Suppressor macrophage treated with lipopolysaccharide for 1 hour (primary cell): ENCODE measurements around the gene NSUN5.
"Not testable (repeated sequence)": the region's sequence is repeated elsewhere in the genome, so short reads cannot be mapped to it uniquely, and the experiment has no call there.

Source experiments
- DNase-seq, 3 donors: peaks; one replicate each; pipeline ENCODE4 v3.0.0-alpha.2; 2020 to 2022

Gene NSUN5

GRCh38 chr7:73325424-73325823, 16.8 kb upstream of the NSUN5 start:
- not testable (repeated sequence) for DNase-seq

- DNase-seq, result peak; percentile 57 to 70 (median 59)
These were observed 15.6 kb upstream of the NSUN5 start for GRCh38 chr7:73324081-73324845.

- DNase-seq, result not testable (repeated sequence)
These were observed 14.9 kb upstream of the NSUN5 start for GRCh38 chr7:73323434-73324080.

GRCh38 chr7:73320009-73320408, 11.4 kb upstream of the NSUN5 start:
- DNase-seq, result not testable (repeated sequence)

GRCh38 chr7:73319541-73319940, 10.9 kb upstream of the NSUN5 start:
- not testable (repeated sequence) for DNase-seq

- DNase-seq, result not testable (repeated sequence)
These were observed 10.1 kb upstream of the NSUN5 start for GRCh38 chr7:73318656-73319204.

GRCh38 chr7:73316521-73316920, 7.9 kb upstream of the NSUN5 start:
- DNase-seq, result no peak

- DNase-seq, result no peak
These were observed 5.6 kb upstream of the NSUN5 start for GRCh38 chr7:73314271-73314670.

- DNase-seq, result no peak
These were observed 4.9 kb upstream of the NSUN5 start for GRCh38 chr7:73313521-73313906.

GRCh38 chr7:73312831-73313520, 4.3 kb upstream of the NSUN5 start:
- no peak for DNase-seq

GRCh38 chr7:73311421-73311820, 2.8 kb upstream of the NSUN5 start:
- DNase-seq, result not testable (repeated sequence)

- DNase-seq, result peak in 1 of 3 donors; percentile 18
These were observed 457 bp downstream of the NSUN5 start for GRCh38 chr7:73308074-73308664.

GRCh38 chr7:73307436-73307835, 1.2 kb downstream of the NSUN5 start:
- no peak for DNase-seq

GRCh38 chr7:73304612-73305387, 3.8 kb downstream of the NSUN5 start:
- peak; percentile 19 to 25 (median 21) for DNase-seq

- no peak for DNase-seq
These were observed 4.6 kb downstream of the NSUN5 start for GRCh38 chr7:73304071-73304470.

GRCh38 chr7:73303546-73303945, 5.1 kb downstream of the NSUN5 start:
- DNase-seq, result no peak

- DNase-seq, result not testable (repeated sequence)
These were observed 5.8 kb downstream of the NSUN5 start for GRCh38 chr7:73302846-73303245.

- not testable (repeated sequence) for DNase-seq
These were observed 7.5 kb downstream of the NSUN5 start for GRCh38 chr7:73301108-73301507.

GRCh38 chr7:73299812-73300211, 8.8 kb downstream of the NSUN5 start:
- DNase-seq, result not testable (repeated sequence)

- DNase-seq, result not testable (repeated sequence)
These were observed 10.9 kb downstream of the NSUN5 start for GRCh38 chr7:73297706-73298105.

- not testable (repeated sequence) for DNase-seq
These were observed 11.4 kb downstream of the NSUN5 start for GRCh38 chr7:73297235-73297634.

GRCh38 chr7:73277210-73277609, 31.4 kb downstream of the NSUN5 start:
- not testable (repeated sequence) for DNase-seq
